ENCODE results near the gene IGFBP4. TPM values are rescaled to one million over a fixed set of nuclear protein-coding genes. Genes with fewer than 3 reads are reported as not detected.

The IGFBP4 gene
- total RNA-seq, 4 donors from 2014 or later, result 98.4 to 302 (median 166) TPM

DNA sequence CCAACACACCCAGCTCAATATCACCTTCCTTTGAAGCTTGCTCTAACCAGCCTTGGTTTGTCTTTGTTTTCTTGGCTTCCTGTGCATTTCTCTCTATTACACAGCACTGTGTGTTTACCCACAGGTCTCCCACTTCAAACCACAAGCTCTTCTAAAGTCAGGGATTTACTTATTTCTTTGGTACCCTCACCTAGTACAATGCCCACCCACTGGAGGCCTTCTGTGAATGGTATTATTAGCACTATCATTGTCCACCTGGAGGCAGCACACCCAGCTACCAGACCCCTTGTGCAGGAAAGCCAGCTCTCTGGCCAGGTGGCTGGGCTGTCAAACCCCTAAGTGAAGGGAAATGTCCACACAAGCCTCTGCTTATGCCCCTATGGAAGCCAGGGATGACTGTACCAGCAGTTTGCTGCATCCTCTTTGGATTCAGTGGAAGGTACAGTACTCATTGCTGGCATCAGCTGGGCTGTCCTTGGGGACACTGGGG is 16.2 kb upstream of the IGFBP4 start:
- no peaks in the 10 kb centered on the region for H3K9me3 ChIP-seq
- H3K4me3 ChIP-seq, result no peak overlapping the region
- TF ChIP-seq, protein P1, sequence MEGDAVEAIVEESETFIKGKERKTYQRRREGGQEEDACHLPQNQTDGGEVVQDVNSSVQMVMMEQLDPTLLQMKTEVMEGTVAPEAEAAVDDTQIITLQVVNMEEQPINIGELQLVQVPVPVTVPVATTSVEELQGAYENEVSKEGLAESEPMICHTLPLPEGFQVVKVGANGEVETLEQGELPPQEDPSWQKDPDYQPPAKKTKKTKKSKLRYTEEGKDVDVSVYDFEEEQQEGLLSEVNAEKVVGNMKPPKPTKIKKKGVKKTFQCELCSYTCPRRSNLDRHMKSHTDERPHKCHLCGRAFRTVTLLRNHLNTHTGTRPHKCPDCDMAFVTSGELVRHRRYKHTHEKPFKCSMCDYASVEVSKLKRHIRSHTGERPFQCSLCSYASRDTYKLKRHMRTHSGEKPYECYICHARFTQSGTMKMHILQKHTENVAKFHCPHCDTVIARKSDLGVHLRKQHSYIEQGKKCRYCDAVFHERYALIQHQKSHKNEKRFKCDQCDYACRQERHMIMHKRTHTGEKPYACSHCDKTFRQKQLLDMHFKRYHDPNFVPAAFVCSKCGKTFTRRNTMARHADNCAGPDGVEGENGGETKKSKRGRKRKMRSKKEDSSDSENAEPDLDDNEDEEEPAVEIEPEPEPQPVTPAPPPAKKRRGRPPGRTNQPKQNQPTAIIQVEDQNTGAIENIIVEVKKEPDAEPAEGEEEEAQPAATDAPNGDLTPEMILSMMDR (IDR thresholded peaks at IDR 0.05), result no peak
- no peak overlapping the region for H3K27ac ChIP-seq
- no peaks in the 10 kb centered on the region for H3K36me3 ChIP-seq
- DNase-seq, result no peak
- no peaks in the 10 kb centered on the region for H3K4me1 ChIP-seq
- intact Hi-C loops (cut with DNase I; ENCODE audit: low total_unique reads) (no loop called here), in situ Hi-C loops (cut with MboI; ENCODE audit: low pct_ligation_motif_present in 1 of 4, low pct_unique_long_range_greater_than_20kb in 1 of 4, low sequenced_read_pairs in 3 of 4) (loop anchor here in 2 of 4 donors (25.0 kb wide), 1 partner anchor 110 kb away; no protein-coding TSS in a partner anchor)
- H3K27me3 ChIP-seq, result no peaks in the 10 kb centered on the region

DNA sequence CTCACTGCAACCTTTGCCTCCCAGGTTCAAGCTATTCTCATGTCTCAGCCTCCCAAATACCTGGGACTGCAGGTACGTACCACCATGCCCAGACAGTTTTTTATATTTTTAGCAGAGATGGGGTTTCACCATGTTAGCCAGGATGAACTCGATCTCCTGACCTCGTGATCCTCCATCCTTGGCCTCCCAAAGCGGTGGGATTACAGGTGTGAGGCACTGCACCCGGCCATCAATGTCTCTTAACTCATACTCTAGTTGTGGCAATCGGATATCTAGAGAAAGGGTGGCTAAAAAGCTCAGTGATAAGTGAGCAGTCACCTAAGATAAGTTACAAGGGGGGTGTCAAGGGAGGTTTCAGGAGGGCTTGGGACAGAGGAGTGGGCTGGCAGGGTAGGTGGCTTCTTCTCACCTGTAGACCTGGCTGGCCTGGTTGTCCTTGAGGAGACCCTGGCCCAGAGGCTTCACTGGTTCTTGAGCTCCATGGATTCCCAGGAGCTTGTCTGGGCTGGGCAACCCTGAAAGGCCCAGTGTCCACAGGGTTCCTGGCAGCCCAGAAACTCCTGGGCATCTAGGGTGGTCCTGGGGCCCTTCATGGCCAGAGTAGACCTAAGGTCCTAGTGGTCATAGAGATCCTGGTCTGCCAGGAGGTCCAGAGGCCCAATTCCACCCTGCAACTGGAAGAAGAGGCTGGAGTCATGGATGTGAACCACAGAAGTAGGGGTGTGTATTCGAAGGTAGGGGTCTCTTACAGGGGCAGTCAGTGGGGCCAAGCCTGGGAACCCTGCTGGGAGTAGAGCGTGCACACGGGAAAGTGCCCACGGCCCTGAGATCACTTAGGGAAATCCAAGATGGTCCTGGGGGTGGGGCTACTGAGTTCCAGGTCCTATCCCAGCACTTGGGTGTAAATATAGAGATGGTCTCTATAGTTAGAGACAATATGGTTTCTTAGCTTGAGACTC is 12.7 kb upstream of the IGFBP4 start:
- no peaks in the 10 kb centered on the region for H3K27me3 ChIP-seq
- in situ Hi-C loops (cut with MboI; ENCODE audit: low pct_ligation_motif_present in 1 of 4, low pct_unique_long_range_greater_than_20kb in 1 of 4, low sequenced_read_pairs in 3 of 4) (loop anchor here in 3 of 4 donors (10.0 to 25.0 kb wide), 2 partner anchors 104 to 107 kb away; no protein-coding TSS in a partner anchor), intact Hi-C loops (cut with DNase I; ENCODE audit: low total_unique reads) (no loop called here)
- no peak overlapping the region for H3K27ac ChIP-seq
- H3K36me3 ChIP-seq, result no peaks in the 10 kb centered on the region
- 92 to 95% methylated on average over 3 to 10 of the region's 10 CpGs for WGBS, 2 donors (ENCODE audit: low coverage in 1 of 2)
- H3K9me3 ChIP-seq, result no peaks in the 10 kb centered on the region
- TF ChIP-seq, protein P1 (IDR thresholded peaks at IDR 0.05), result no peak
- no peak for TF ChIP-seq EP300 (IDR thresholded peaks at IDR 0.05; ENCODE audit: low read depth)
- no peak for TF ChIP-seq POLR2A (IDR thresholded peaks at IDR 0.05)
- TF ChIP-seq POLR2AphosphoS5 (IDR thresholded peaks at IDR 0.05), result no peak
- DNase-seq, result no peak
- H3K4me1 ChIP-seq, result peaks cover 0 to 18% (median 6%) of the 10 kb centered on the region in 4 donors
- H3K4me3 ChIP-seq, result no peak overlapping the region

DNA sequence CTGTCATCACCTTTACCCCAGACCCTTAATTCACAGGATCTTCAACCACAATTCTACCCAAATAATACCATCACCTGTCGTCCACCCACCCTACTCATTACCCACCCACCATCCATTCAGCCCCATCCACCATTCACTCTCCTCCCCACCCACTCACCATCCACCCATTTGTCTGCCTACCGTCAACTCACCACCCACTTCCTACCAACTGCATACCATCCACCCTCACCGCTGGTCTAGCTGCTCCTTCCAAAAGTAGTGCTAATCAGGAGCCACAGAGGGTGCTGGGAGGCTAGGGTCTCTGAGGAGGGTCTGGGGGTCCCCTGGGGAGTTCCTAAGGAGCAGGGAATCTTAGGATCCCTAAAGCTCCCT is 12.0 kb upstream of the IGFBP4 start:
- no peak overlapping the region for H3K4me3 ChIP-seq
- intact Hi-C loops (cut with DNase I; ENCODE audit: low total_unique reads), result no loop called here
- in situ Hi-C loops (cut with MboI; ENCODE audit: low pct_ligation_motif_present in 1 of 4, low pct_unique_long_range_greater_than_20kb in 1 of 4, low sequenced_read_pairs in 3 of 4), result loop anchor here in 3 of 4 donors (10.0 to 25.0 kb wide), 2 partner anchors 104 to 106 kb away; no protein-coding TSS in a partner anchor
- H3K9me3 ChIP-seq, result no peaks in the 10 kb centered on the region
- no peaks in the 10 kb centered on the region for H3K27me3 ChIP-seq
- no peak for TF ChIP-seq EP300 (IDR thresholded peaks at IDR 0.05; ENCODE audit: low read depth)
- no peak for TF ChIP-seq POLR2A (IDR thresholded peaks at IDR 0.05)
- no peak for TF ChIP-seq POLR2AphosphoS5 (IDR thresholded peaks at IDR 0.05)
- TF ChIP-seq, protein P1 (IDR thresholded peaks at IDR 0.05), result no peak
- no peak overlapping the region for H3K27ac ChIP-seq
- peaks cover 0 to 18% (median 6%) of the 10 kb centered on the region in 4 donors for H3K4me1 ChIP-seq
- no peaks in the 10 kb centered on the region for H3K36me3 ChIP-seq
- WGBS, 2 donors (ENCODE audit: low coverage in 1 of 2), result 65 to 91% methylated on average over 2 to 3 of the region's 3 CpGs
- no peak for DNase-seq

DNA sequence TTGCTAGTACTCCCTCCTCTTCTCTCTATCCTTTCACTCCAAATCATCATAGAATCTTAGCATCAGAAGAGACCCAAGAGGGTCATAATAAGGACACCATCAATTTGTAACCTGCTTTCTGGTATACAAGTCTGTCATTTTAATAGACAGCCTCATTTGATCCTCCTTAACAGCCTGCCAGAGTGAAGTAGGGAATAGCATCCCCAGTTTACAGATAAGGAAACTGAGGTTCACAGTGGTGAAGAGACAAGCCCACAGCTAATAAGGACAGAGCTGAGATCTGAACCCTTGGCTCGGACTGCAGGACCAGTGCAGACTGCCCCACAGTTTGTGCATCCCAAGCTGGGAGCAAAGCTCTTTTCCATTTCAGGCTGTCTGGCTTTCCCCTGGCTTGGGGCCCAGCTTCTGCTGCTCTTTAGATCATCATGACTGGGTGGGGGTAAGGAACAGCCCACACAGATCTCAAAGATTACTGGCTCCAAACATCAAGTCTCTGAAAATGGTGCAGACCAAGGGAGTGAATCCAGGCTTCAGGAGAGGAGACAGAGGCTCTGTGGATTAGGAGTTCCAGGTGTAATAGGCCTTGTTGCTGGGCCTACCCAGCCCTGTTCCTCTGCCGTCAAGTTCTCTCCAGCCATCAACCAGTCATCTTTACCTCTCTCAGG is 10.3 kb upstream of the IGFBP4 start:
- Histone ChIP-seq H3K36me3 (no peaks in the 10 kb centered on the region), H3K27me3 (no peaks in the 10 kb centered on the region), H3K9me3 (no peaks in the 10 kb centered on the region), H3K4me1 (peaks cover 0 to 25% (median 13%) of the 10 kb centered on the region in 4 donors), H3K4me3 (no peak overlapping the region), H3K27ac (peak overlapping the region; percentile 63 to 85 (median 74))
- in situ Hi-C loops (cut with MboI; ENCODE audit: low pct_ligation_motif_present in 1 of 4, low pct_unique_long_range_greater_than_20kb in 1 of 4, low sequenced_read_pairs in 3 of 4), result loop anchor here in 3 of 4 donors (10.0 to 25.0 kb wide), 2 partner anchors 102 to 104 kb away; no protein-coding TSS in a partner anchor
- 76 to 100% methylated on average over 1 to 2 of the region's 2 CpGs for WGBS, 2 donors (ENCODE audit: low coverage in 1 of 2)
- TF ChIP-seq POLR2A (IDR thresholded peaks at IDR 0.05) (no peak), EP300 (IDR thresholded peaks at IDR 0.05; ENCODE audit: low read depth) (no peak)
- intact Hi-C loops (cut with DNase I; ENCODE audit: low total_unique reads), result no loop called here
- peak; percentile 43 for DNase-seq
